K562 (cell line): ENCODE results near the gene TMCO1. TPM values are rescaled to one million over a fixed set of nuclear protein-coding genes. Genes with fewer than 3 reads are reported as not detected.

ENCODE experiments used
- AFF4 ChIP-seq: sonication (generic); formaldehyde crosslinking; IDR thresholded peaks from 2 replicates; pipeline ENCODE4 v1.8.0; 2023; ENCODE audit warnings: mild to moderate bottlenecking, missing genetic modification reagents
- NR2C1 ChIP-seq, 2 experiments: fragments of 450-650 bp; IDR thresholded peaks; 2 replicates each; pipeline ENCODE4 v1.6.1; 2017; ENCODE audit warnings: mild to moderate bottlenecking in 2 of 2, antibody characterized with exemption in 1 of 2, inconsistent platforms in 1 of 2, missing compliant biosample characterization in 1 of 2, missing genetic modification characterization in 1 of 2
- PBX2 ChIP-seq, 2 experiments: IDR thresholded peaks in 1 of 2; conservative IDR thresholded peaks in 1 of 2; 2 replicates each; pipeline ENCODE4 v1.6.1; 2016; ENCODE audit warnings: low read depth in 2 of 2, mild to moderate bottlenecking in 1 of 2, missing compliant biosample characterization in 1 of 2, missing genetic modification characterization in 1 of 2, moderate library complexity in 1 of 2
- ZNF407 ChIP-seq: fragments of 450-650 bp; IDR thresholded peaks from 2 replicates; pipeline ENCODE4 v1.6.1; 2016; ENCODE audit warnings: low read depth
- ZNF445 ChIP-seq: fragments of 250-450 bp; sonication (Bioruptor Pico); IDR thresholded peaks from 2 replicates; pipeline ENCODE4 v1.4.0; 2020; ENCODE audit warnings: low read depth, mild to moderate bottlenecking, moderate library complexity
- ZNF609 ChIP-seq: sonication (generic); formaldehyde crosslinking; IDR thresholded peaks from 2 replicates; pipeline ENCODE4 v1.8.1; 2023; ENCODE audit warnings: missing genetic modification reagents, mild to moderate bottlenecking, borderline replicate concordance
- polyA plus RNA-seq, 8 experiments: library from polyadenylated mRNA; depleted of rRNA in 4 of 8; stranded (reverse) in 5 of 8; unstranded in 3 of 8; fragments of >200 nt; fragmentation: Nextera tagmentation in 2 of 8; fragmentation: Illumina TruSeq in 1 of 8; extraction: Ambion mirVana in 2 of 8; extraction: Trizol in 1 of 8; gene quantifications; 2 replicates each; pipeline versions ENCODE4 v1.2.1 to v1.2.3, GENCODE V29; 2011 to 2014; ENCODE audit warnings: inconsistent platforms in 1 of 8, missing spikeins in 1 of 8
- total RNA-seq, 7 experiments: library from RNA; depleted of rRNA in 6 of 7; stranded (reverse); fragments of >200 nt in 6 of 7; fragmentation: Illumina TruSeq in 2 of 7; extraction: Trizol in 2 of 7; gene quantifications; 2 replicates each; pipeline versions ENCODE4 v1.2.1 to v1.2.3, GENCODE V29; 2011 to 2021; ENCODE audit warnings: low replicate concordance in 1 of 7

Gene TMCO1
- total and polyA plus RNA-seq, 9 of the 15 experiments (the other 6 are each of a cell fraction or from before 2014, with no cell fraction given) = 69.3 to 561 (median 175) TPM

GRCh38 chr1:165787741-165788140, 19.1 kb upstream of the TMCO1 start (continued):
- TF ChIP-seq PBX2 (CRISPR knock-in tag; IDR thresholded peaks at IDR 0.05; ENCODE audit: low read depth) (no peak), PBX2 (tag; conservative IDR thresholded peaks at IDR 0.05; ENCODE audit: low read depth) (no peak), NR2C1 (IDR thresholded peaks at IDR 0.05) (no peak), NR2C1 (tag; IDR thresholded peaks at IDR 0.05) (no peak), ZNF445 (no peak), ZNF609 (CRISPR knock-in tag) (no peak), ZNF407 (no peak), AFF4 (CRISPR knock-in tag) (no peak)
